ENCODE results near the gene CCNL1. TPM values are rescaled to one million over a fixed set of nuclear protein-coding genes. Genes with fewer than 3 reads are reported as not detected.
A peak's percentile ranks its signal among the peaks of the same experiment; 100 is the strongest.
"Not testable (repeated sequence)": the region's sequence is repeated elsewhere in the genome, so short reads cannot be mapped to it uniquely, and the experiment has no call there.

The CCNL1 gene
- total and polyA plus RNA-seq, 2 experiments from 2014 or later, result 125 to 300 TPM

DNA sequence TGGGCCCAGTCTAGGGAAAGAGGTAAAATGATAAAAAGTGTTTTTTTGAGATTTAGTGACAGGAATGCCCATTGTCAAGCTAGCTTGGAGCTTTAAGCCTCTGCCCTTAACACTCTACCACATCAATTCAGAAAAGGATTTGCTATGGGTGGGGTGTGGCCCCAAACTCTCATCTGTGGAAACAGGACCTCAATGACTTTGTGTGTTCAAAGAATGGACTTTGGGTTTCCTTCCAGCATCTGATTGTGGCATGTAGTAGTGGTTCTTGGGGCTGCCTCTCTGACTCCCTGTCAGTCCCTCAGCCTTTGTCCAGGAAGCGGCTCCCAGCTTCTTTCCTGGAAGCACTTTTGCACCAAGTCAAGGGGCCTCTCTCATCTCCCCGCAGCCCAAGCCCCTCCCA, 56.1 kb downstream of the CCNL1 start:
- Histone ChIP-seq H3K9me2 (replicated peaks; ENCODE audit: insufficient read depth) (no peaks in the 10 kb centered on the region), H3K4me2 (peak overlapping the region; percentile 49), H3K9me3 (ENCODE audit: low read depth) (no peaks in the 10 kb centered on the region), H3K79me2 (no peaks in the 10 kb centered on the region), H4K20me1 (ENCODE audit: insufficient read depth, poor library complexity, severe bottlenecking) (no peaks in the 10 kb centered on the region), H3K27ac (peak overlapping the region; percentile 67), H3K4me1 (ENCODE audit: insufficient read depth) (peaks cover 21% of the 10 kb centered on the region), H2AFZ (no peak overlapping the region), H3K27me3 (no peaks in the 10 kb centered on the region), H3K36me3 (replicated peaks; ENCODE audit: insufficient read depth, low read depth) (no peaks in the 10 kb centered on the region), H3K4me3 (no peak overlapping the region)
- TF ChIP-seq EZH2phosphoT487 (IDR thresholded peaks at IDR 0.05; ENCODE audit: low read depth, severe bottlenecking, unreplicated experiment) (no peak), EZH2 (IDR thresholded peaks at IDR 0.05; ENCODE audit: borderline replicate concordance) (no peak)
- TF ChIP-seq, protein P1, sequence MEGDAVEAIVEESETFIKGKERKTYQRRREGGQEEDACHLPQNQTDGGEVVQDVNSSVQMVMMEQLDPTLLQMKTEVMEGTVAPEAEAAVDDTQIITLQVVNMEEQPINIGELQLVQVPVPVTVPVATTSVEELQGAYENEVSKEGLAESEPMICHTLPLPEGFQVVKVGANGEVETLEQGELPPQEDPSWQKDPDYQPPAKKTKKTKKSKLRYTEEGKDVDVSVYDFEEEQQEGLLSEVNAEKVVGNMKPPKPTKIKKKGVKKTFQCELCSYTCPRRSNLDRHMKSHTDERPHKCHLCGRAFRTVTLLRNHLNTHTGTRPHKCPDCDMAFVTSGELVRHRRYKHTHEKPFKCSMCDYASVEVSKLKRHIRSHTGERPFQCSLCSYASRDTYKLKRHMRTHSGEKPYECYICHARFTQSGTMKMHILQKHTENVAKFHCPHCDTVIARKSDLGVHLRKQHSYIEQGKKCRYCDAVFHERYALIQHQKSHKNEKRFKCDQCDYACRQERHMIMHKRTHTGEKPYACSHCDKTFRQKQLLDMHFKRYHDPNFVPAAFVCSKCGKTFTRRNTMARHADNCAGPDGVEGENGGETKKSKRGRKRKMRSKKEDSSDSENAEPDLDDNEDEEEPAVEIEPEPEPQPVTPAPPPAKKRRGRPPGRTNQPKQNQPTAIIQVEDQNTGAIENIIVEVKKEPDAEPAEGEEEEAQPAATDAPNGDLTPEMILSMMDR (IDR thresholded peaks at IDR 0.05; ENCODE audit: poor library complexity), result no peak
- DNase-seq (ENCODE audit: low spot score), result no peak
- 68% methylated on average over 2 of the region's 2 CpGs for WGBS (ENCODE audit: low lambda C conversion rate, missing lambda C conversion rate)

DNA sequence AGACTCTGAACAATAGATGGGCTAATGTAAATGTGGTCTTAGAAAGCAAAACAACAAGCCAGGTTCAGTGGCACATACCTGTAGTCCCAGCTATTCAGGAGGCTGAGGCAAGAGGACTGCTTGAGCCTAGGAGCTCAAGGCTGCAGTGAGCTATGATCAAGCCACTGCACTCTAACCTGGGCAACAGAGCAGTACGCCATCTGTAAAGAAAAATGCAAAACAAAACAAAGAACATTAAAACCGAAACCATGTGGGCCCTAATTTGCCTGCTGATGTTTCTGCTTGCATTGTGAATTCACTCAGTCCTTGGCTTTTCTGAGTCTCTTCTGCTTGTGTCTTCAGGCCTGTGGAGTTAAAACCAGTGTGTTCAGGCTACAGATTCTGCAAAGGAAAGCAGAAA, 56.7 kb downstream of the CCNL1 start:
- WGBS (ENCODE audit: low lambda C conversion rate, missing lambda C conversion rate), result 92% methylated on average over 2 of the region's 2 CpGs
- Histone ChIP-seq H2AFZ (no peak overlapping the region), H3K36me3 (replicated peaks; ENCODE audit: insufficient read depth, low read depth) (no peaks in the 10 kb centered on the region), H3K27me3 (no peaks in the 10 kb centered on the region), H3K4me3 (no peak overlapping the region), H3K79me2 (no peaks in the 10 kb centered on the region), H3K9me3 (ENCODE audit: low read depth) (no peaks in the 10 kb centered on the region), H3K27ac (peak overlapping the region; percentile 67), H3K9me2 (replicated peaks; ENCODE audit: insufficient read depth) (no peaks in the 10 kb centered on the region), H3K4me2 (no peak overlapping the region), H4K20me1 (ENCODE audit: insufficient read depth, poor library complexity, severe bottlenecking) (no peaks in the 10 kb centered on the region), H3K4me1 (ENCODE audit: insufficient read depth) (peaks cover 20% of the 10 kb centered on the region)
- TF ChIP-seq EZH2phosphoT487 (IDR thresholded peaks at IDR 0.05; ENCODE audit: low read depth, severe bottlenecking, unreplicated experiment), result no peak
- TF ChIP-seq EZH2 (IDR thresholded peaks at IDR 0.05; ENCODE audit: borderline replicate concordance), result no peak
- TF ChIP-seq, protein P1 (IDR thresholded peaks at IDR 0.05; ENCODE audit: poor library complexity), result no peak
- DNase-seq (ENCODE audit: low spot score), result no peak

DNA sequence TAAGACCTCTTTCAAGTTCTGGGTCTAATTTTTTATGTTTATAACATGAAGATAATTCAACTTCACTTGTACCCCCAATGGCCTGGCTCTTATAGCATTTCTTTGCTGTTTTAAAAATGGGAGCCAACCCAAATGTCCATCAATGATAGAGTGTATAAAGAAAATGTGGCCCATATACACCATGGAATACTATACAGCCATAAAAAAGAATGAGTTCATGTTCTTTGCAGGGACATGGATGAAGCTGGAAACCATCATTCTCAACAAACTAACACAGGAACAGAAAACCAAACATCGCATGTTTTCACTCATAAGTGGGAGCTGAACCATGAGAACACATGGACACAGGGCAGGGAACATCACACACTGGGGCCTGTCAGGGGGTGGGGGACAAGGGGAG, 57.4 kb downstream of the CCNL1 start:
- H4K20me1 ChIP-seq (ENCODE audit: insufficient read depth, poor library complexity, severe bottlenecking); H3K79me2 ChIP-seq; DNase-seq (ENCODE audit: low spot score); H3K4me3 ChIP-seq; H2AFZ ChIP-seq; H3K4me2 ChIP-seq; H3K36me3 ChIP-seq (replicated peaks; ENCODE audit: insufficient read depth, low read depth); H3K27ac ChIP-seq; H3K27me3 ChIP-seq; H3K9me2 ChIP-seq (replicated peaks; ENCODE audit: insufficient read depth); H3K9me3 ChIP-seq (ENCODE audit: low read depth): not testable (repeated sequence)
- H3K4me1 ChIP-seq (ENCODE audit: insufficient read depth), result peaks cover 16% of the 10 kb centered on the region
- 100% methylated on average over 1 of the region's 1 CpG for WGBS (ENCODE audit: low lambda C conversion rate, missing lambda C conversion rate)

DNA sequence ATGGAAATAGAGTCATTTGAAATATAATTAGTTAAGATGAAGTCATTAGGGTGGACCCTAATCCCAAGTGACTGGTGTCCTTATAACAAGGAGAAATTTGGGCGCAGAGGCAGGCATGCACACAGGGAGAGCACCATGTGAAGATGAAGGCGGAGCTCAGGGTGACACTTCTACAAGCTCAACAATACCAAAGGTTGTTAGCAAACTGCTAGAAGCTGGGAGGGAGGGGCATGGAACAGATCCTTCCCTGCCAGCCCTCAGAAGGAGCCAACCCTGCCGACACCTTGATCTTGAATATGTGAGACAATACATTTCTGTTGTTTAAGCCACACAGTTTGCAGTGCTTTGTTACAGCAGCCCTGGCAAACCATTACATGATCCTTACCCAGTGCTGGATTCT, 57.8 kb downstream of the CCNL1 start:
- TF ChIP-seq EZH2phosphoT487 (IDR thresholded peaks at IDR 0.05; ENCODE audit: low read depth, severe bottlenecking, unreplicated experiment) (no peak), EZH2 (IDR thresholded peaks at IDR 0.05; ENCODE audit: borderline replicate concordance) (no peak)
- TF ChIP-seq, protein P1 (IDR thresholded peaks at IDR 0.05; ENCODE audit: poor library complexity), result no peak
- H3K79me2 ChIP-seq, result no peaks in the 10 kb centered on the region
- WGBS (ENCODE audit: low lambda C conversion rate, missing lambda C conversion rate), result 96% methylated on average over 3 of the region's 3 CpGs
- no peaks in the 10 kb centered on the region for H3K9me3 ChIP-seq (ENCODE audit: low read depth)
- no peaks in the 10 kb centered on the region for H3K27me3 ChIP-seq
- H3K4me3 ChIP-seq, result no peak overlapping the region
- no peaks in the 10 kb centered on the region for H4K20me1 ChIP-seq (ENCODE audit: insufficient read depth, poor library complexity, severe bottlenecking)
- H3K4me1 ChIP-seq (ENCODE audit: insufficient read depth), result peaks cover 16% of the 10 kb centered on the region
- no peak overlapping the region for H3K4me2 ChIP-seq
- H2AFZ ChIP-seq, result no peak overlapping the region
- no peak overlapping the region for H3K27ac ChIP-seq
- DNase-seq (ENCODE audit: low spot score), result no peak
- H3K9me2 ChIP-seq (replicated peaks; ENCODE audit: insufficient read depth), result no peaks in the 10 kb centered on the region
- no peaks in the 10 kb centered on the region for H3K36me3 ChIP-seq (replicated peaks; ENCODE audit: insufficient read depth, low read depth)

Measured in hepatocyte (in vitro differentiated cells).